GM18861 (cell line): ENCODE results near the gene DDX31.
"Not testable (repeated sequence)": the region's sequence is repeated elsewhere in the genome, so short reads cannot be mapped to it uniquely, and the experiment has no call there.

Experiments
- ATAC-seq: cut with Tn5 transposase; IDR thresholded peaks from one replicate; pipeline ENCODE4 v1.9.1; 2021; ENCODE audit not compliant: unreplicated experiment

The DDX31 gene

GRCh38 chr9:132582786-132583583, 86.8 kb downstream of the DDX31 start:
- no peak for ATAC-seq

GRCh38 chr9:132582276-132582785, 87.5 kb downstream of the DDX31 start, which contains the start of gene BARHL1:
Gene BARHL1 (plus strand): TSS chr9:132582606. CDS start chr9:132582798, 192 bp downstream.
- ATAC-seq, result no peak

GRCh38 chr9:132579427-132579798, 90.4 kb downstream of the DDX31 start:
- ATAC-seq, result no peak

- no peak for ATAC-seq
These were observed 91.3 kb downstream of the DDX31 start for GRCh38 chr9:132578367-132578932.

GRCh38 chr9:132577119-132577518, 92.7 kb downstream of the DDX31 start:
- no peak for ATAC-seq

- no peak for ATAC-seq
These were observed 94.0 kb downstream of the DDX31 start for GRCh38 chr9:132575811-132576210.

DNA sequence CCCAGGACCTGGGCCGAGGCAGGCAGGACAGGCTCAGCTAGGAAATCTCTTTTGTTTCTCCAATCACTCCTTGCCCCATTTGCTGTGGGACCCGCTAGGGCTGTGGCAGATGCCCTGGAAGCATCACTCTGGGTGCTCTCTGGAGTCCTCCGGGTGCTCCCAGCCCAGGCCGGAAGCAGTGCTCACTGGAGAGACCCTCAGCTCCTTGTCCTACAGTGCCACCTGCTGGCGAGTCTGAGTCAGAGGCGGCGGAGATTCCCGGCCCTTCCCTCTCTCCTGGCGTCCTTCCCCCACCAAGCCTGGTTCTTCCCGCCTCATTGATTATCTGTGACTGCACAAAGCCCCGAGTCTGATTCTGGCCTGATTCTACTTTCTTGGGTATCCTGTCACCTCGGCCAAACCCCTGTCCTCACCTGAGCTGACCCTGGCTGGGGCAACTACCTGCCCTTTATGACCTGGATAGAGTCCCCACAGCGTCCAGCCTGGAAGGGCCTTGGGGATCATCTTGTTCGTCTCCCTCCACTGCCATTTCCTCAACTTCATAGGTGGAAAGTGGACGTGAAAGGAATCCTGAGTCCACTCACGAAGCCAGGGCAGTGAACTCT, 94.7 kb downstream of the DDX31 start:
- no peak for ATAC-seq

DNA sequence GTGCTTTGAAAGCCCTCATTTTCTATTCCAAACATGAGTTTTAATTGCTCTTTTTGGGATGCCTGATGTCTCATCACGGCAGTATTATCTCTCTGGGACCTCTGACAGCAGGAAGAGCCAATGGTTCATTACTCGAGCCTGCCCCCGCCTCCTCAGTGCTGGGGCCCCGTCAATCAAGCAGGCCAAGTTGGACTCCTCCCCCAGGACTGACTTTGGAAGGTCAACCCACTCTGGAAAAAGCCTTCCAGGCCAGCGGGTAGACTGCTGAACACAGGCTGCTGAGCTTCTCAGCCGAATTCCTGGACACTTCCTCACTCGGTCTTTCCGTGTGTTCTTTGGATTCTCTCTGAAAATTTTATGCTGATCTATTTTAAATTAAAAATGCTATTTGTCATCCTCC, 96.9 kb downstream of the DDX31 start:
- ATAC-seq, result no peak

GRCh38 chr9:132571806-132572600, 97.8 kb downstream of the DDX31 start:
- no peak for ATAC-seq

DNA sequence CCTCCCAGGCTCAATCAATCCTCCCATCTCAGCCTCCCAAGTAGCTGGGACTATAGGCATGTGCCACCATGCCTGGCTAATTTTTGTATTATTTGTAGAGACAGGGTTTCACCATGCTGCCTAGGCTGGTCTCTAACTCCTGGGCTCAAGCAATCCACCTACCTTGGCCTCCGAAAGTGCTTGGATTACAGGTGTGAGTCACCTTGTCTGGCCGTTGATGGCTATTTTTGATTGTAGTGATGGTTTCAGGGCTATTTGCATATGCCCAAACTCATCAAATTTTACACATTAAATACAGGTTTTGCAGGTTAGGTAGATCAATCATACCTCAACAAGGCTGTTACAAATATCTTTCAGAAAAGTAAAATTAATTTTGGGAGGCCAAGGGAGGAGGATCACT, 101.0 kb downstream of the DDX31 start:
- not testable (repeated sequence) for ATAC-seq

GRCh38 chr9:132564526-132564925, 105.3 kb downstream of the DDX31 start:
- no peak for ATAC-seq

DNA sequence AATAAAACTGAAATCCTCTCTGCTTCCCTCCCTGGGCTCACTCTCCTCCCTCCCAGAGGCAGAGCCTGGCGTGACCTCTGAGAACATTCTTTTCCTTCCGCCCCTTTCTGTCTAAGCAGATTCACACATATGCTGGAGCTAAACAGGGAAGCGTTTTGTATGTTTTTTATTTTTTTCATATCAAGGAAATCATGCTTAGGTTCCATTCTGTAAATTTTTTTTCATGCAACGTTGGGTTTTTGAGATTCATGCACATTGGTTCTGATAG, 107.5 kb downstream of the DDX31 start:
- no peak for ATAC-seq

- no peak for ATAC-seq
These were observed 109.1 kb downstream of the DDX31 start for GRCh38 chr9:132560616-132561202.

DNA sequence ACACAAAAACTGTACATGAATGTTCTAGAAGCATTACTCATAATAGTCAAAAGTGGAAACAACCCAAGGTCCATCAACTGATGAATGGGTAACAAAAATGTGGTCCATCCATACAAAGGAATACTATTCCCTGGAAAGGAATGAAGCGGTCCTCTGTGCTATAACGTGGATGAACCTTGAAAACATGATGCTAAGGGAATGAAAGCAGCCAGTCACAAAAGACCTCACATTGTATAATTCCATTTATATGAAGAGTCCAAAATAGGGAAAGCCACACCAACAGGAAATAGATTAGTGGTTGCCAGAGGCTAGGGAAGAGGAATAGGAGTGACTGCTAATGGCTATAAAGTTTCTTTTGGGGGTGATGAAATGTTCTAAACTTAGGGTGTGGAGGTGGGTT, 110.1 kb downstream of the DDX31 start:
- ATAC-seq, result no peak

- ATAC-seq, result no peak
These were observed 112.6 kb downstream of the DDX31 start for GRCh38 chr9:132557159-132557558.

DNA sequence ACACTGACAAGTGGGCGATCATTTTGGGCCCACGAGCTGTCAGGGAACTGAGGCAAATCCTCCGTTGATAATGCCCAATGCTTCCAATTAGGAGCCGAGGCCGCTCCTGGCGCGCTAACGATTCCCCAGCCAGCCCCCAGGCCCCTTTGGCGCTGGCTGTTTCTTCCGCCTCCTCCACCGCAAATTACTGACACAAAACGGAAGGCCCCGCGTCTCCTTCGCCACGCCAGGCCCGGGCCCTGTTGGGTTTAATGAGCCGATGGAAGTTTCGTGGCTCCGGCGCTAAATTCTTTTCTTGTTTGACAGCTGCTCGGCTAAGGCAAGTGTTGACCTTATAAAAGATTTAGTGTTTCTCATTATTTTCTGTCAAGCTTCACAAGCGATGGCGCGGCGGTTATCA, 113.1 kb downstream of the DDX31 start:
- no peak for ATAC-seq

GRCh38 chr9:132556235-132556634, 113.5 kb downstream of the DDX31 start:
- no peak for ATAC-seq

DNA sequence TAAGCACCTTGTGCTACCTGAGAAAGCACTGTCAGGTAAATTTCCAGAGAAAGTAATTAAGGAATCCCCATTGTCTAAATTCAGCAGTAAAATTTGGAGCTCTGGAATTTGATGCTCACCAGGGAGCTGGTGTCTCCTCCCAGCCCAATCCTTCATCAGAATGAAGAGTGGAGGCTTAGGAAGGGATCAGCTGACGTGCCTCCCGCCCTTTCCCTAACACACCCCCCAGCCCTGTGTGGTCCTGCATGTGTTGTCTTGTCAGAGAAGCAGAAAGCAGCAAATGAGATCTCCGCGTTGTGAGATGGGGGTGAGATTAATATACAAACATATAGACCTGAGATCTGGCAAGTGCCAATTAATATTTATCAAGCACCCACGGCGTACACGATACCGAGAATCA, 114.3 kb downstream of the DDX31 start:
- no peak for ATAC-seq

DNA sequence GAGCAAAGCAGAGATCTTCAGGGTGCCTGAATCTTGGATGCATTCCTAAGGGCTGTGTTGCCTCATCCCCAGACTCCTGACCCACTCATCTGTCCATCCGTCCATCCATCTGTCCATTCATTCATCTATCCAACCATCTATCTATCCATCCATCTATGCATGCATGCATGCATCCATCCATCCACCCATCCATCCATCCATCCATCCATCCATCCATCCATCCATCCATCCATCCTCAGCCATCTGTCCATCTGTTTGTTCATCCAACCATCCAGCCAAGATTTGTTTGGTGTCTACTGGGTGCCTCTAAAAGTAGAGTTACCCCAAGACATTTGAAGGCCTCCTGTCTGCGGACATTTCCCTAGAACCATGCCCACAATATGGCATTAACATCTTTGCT, 115.0 kb downstream of the DDX31 start:
- ATAC-seq, result no peak

- ATAC-seq, result no peak
These were observed 117.7 kb downstream of the DDX31 start for GRCh38 chr9:132552041-132552440.

GRCh38 chr9:132551556-132551955, 118.2 kb downstream of the DDX31 start:
- ATAC-seq, result no peak
